Measurements from ENCODE around the gene SCAMP2.

DNA sequence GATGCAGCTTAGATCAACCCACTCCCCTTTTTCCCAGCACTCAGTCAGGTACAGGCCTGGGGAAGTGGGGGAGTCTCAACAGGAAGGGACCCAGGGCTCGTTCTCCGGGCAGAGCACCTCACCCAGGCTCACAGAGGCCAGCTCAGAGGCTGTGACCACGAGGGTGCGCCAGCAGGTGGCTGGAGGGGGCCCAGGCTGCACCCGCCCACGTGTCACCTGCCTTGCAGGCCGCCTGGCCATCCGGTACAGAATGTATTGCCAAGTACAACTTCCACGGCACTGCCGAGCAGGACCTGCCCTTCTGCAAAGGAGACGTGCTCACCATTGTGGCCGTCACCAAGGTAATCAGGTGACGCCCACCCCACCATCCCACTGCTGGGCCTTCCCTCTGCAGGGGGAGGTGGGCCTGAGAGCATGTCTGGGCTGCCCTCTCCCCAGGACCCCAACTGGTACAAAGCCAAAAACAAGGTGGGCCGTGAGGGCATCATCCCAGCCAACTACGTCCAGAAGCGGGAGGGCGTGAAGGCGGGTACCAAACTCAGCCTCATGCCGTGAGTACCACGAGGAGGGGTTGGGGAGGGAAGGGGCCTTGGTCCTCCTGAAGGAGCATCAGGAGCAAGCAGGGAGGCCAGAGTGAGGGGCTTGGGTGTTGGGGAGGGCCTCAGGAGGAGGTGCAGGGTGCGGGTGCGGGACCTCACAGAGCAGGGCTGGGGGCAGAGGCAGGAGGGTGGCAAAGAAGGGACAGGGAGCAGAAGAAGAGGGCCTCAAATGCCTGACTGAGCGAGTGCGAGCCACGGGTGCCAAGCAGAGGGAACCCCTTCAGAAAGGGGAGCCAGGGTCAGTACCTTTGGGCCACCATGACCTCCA is 74.5 kb downstream of the SCAMP2 start:
- TF ChIP-seq, protein P1, sequence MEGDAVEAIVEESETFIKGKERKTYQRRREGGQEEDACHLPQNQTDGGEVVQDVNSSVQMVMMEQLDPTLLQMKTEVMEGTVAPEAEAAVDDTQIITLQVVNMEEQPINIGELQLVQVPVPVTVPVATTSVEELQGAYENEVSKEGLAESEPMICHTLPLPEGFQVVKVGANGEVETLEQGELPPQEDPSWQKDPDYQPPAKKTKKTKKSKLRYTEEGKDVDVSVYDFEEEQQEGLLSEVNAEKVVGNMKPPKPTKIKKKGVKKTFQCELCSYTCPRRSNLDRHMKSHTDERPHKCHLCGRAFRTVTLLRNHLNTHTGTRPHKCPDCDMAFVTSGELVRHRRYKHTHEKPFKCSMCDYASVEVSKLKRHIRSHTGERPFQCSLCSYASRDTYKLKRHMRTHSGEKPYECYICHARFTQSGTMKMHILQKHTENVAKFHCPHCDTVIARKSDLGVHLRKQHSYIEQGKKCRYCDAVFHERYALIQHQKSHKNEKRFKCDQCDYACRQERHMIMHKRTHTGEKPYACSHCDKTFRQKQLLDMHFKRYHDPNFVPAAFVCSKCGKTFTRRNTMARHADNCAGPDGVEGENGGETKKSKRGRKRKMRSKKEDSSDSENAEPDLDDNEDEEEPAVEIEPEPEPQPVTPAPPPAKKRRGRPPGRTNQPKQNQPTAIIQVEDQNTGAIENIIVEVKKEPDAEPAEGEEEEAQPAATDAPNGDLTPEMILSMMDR (IDR thresholded peaks at IDR 0.05) = peak in 3 of 5 experiments; percentile 9 to 14 (median 12)
- TF ChIP-seq POLR2A (IDR thresholded peaks at IDR 0.05) = no peak
- TF ChIP-seq POLR2AphosphoS5 (IDR thresholded peaks at IDR 0.05) = peak in 1 of 3 donors; percentile 38
